HCEC 1CT (cell line): ENCODE measurements around the gene CELSR1.
"Not testable (repeated sequence)": the region's sequence is repeated elsewhere in the genome, so short reads cannot be mapped to it uniquely, and the experiment has no call there.

Experiments used
- DNase-seq: peaks from one replicate; pipeline ENCODE4 v3.0.0-alpha.2; 2017

The CELSR1 gene

GRCh38 chr22:46531581-46532175, 5.7 kb downstream of the CELSR1 start:
- DNase-seq, result no peak

- DNase-seq, result no peak
These were observed 9.3 kb downstream of the CELSR1 start for GRCh38 chr22:46528121-46528610.

- no peak for DNase-seq
These were observed 11.1 kb downstream of the CELSR1 start for GRCh38 chr22:46526244-46526839.

GRCh38 chr22:46525389-46526243, 11.8 kb downstream of the CELSR1 start:
- DNase-seq, result no peak

GRCh38 chr22:46524203-46524740, 13.1 kb downstream of the CELSR1 start:
- DNase-seq, result no peak

GRCh38 chr22:46522797-46523196, 14.6 kb downstream of the CELSR1 start:
- no peak for DNase-seq

- DNase-seq, result no peak
These were observed 15.4 kb downstream of the CELSR1 start for GRCh38 chr22:46521994-46522393.

GRCh38 chr22:46520880-46521279, 16.5 kb downstream of the CELSR1 start:
- DNase-seq, result no peak

- no peak for DNase-seq
These were observed 18.0 kb downstream of the CELSR1 start for GRCh38 chr22:46519377-46519776.

GRCh38 chr22:46518542-46519325, 18.7 kb downstream of the CELSR1 start:
- no peak for DNase-seq

GRCh38 chr22:46518038-46518437, 19.4 kb downstream of the CELSR1 start:
- no peak for DNase-seq

- DNase-seq, result no peak
These were observed 20.1 kb downstream of the CELSR1 start for GRCh38 chr22:46517255-46517761.

GRCh38 chr22:46516638-46517037, 20.8 kb downstream of the CELSR1 start:
- DNase-seq, result no peak

GRCh38 chr22:46516112-46516487, 21.3 kb downstream of the CELSR1 start:
- not testable (repeated sequence) for DNase-seq

GRCh38 chr22:46515208-46516111, 22.0 kb downstream of the CELSR1 start:
- DNase-seq, result no peak

- peak; percentile 36 for DNase-seq
These were observed 22.7 kb downstream of the CELSR1 start for GRCh38 chr22:46514592-46515207.

- DNase-seq, result no peak
These were observed 23.4 kb downstream of the CELSR1 start for GRCh38 chr22:46513908-46514550.

GRCh38 chr22:46512683-46513082, 24.7 kb downstream of the CELSR1 start:
- no peak for DNase-seq

GRCh38 chr22:46512039-46512370, 25.4 kb downstream of the CELSR1 start:
- DNase-seq, result no peak
